ENCODE data around the gene ZNF354B.
"Not testable (repeated sequence)": the region's sequence is repeated elsewhere in the genome, so short reads cannot be mapped to it uniquely, and the experiment has no call there.

The ZNF354B gene

GRCh38 chr5:178859625-178860521 lies at the start of gene ZNF354B:
Gene ZNF354B, plus strand, starts transcription at chr5:178859953. Its CDS starts 1,095 bp downstream, at chr5:178861048.
- peak; percentile 77 for DNase-seq

GRCh38 chr5:178817506-178817905 lies 42.2 kb upstream of the ZNF354B start:
- DNase-seq = no peak

DNA sequence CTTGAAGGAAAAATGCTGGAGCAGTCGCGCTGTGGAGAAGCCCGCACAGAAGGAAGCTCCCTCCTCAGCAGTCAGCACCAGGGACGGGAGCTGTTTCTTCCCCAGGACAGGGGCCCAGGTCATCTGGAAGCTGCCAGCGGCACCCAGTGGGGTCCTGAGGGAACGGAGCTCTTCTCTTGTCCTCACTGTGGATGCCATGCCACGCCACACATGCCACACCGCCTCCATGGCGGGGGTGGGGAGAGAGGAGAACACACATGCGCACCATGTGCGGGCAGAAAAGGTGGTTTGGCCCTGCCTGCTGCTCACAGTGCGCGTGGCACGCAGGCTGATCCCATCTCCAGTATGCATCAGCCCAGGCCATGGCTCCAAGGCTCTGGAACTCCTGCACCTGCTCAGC lies 41.7 kb upstream of the ZNF354B start:
- DNase-seq = no peak

GRCh38 chr5:178820001-178820400 lies 39.8 kb upstream of the ZNF354B start:
- no peak for DNase-seq

DNA sequence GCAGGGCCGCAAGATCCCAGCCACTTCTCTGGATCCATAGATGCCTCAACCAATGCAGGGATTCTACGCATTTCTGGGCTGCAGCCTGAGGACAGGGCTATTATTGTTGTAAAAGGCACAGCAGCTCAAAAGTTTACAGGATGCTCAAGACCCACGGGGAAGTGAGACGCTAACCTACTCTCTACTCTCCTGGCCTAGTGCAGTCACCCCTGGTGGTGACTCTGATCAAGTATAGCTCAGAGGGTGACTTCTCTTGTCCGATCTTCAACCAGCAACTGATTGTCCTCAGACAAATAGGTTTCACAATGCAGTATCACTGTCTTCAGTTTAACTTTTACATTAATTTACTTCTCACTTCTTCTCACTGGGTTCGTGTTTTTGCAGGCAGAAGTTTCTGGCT lies 34.3 kb upstream of the ZNF354B start:
- no peak for DNase-seq

- no peak for DNase-seq
Observed at GRCh38 chr5:178826216-178826615, 33.5 kb upstream of the ZNF354B start.

- no peak for DNase-seq
Observed at GRCh38 chr5:178827636-178828035, 32.1 kb upstream of the ZNF354B start.

- no peak for DNase-seq
Observed at GRCh38 chr5:178831049-178831448, 28.7 kb upstream of the ZNF354B start.

DNA sequence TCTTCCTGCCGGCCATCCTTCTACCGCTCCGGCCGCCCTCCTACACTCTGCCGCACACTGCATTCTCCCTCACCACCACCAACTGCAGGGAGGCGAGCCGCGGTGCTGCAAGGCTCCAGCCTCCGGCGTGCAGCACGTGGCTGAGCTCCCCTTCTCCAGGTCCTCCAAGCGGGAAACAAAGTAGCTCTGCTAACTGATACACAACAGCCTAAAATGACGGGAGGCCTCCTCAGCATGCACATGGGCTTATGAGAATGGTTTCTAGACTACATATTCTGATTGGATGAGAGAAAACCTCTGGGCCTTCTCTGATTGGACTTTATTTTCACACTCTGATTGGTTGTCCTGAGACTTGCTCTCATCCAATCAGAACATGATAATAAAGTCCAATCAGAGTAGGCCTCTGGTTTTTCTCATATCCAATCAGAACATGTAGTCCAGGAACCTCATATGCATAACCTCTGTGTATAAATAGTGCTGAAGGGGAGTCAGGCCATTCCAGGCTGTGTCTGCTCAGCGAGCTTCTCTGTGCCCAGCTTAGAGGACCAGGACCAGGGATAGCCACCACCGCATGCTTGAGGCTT lies 27.0 kb upstream of the ZNF354B start:
- no peak for DNase-seq

GRCh38 chr5:178836628-178837027 lies 23.1 kb upstream of the ZNF354B start:
- DNase-seq = no peak

DNA sequence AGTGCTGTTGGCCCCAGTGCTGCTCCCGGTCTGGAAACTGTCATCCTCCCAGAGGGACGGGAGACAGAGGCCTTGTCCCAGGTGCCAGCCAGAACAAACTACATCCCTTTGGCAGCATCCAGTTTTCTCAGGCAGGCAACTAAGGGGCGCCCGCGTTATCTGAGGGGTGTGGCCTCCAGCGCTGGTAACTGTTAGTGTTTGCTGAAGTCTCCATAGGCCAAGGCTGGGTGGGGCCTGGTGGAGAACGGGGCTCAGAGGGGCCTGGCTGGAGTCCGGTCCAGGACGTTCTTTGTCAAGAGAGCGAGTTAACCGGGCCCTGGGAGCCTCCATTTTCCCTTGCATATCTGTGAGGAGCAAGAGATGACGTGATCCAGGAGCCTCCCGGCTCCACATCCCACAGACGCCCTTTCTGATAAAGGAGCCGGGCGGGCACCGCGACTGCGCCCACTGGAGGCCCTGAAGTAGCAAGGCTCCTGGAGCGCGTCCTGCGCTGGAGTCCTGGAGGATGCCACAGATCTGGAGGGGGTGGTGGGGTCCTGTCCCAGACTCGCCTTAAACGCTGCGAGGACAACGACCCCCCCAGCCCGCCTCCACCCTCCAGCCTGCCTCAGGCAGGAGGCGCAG lies 20.9 kb upstream of the ZNF354B start:
- not testable (repeated sequence) for DNase-seq

DNA sequence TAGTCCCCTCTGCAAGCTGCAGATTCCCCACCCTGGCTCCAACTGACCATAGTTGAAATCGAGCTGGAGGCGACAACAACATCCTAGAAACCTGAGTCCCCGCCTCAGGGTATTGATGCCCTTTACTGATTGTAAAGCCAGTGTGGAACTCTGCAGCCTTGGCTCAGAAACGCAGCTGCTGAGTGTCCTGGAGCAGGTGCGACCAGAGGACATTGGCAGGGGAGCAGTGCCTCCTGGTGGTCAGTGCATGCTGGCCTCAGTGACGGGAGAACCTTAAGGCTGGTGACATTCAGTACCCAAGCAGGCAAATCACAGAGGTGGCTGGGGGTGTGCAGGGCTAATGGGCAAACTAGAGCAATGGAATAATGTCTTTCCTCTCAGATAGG lies 20.4 kb upstream of the ZNF354B start:
- DNase-seq = no peak

DNA sequence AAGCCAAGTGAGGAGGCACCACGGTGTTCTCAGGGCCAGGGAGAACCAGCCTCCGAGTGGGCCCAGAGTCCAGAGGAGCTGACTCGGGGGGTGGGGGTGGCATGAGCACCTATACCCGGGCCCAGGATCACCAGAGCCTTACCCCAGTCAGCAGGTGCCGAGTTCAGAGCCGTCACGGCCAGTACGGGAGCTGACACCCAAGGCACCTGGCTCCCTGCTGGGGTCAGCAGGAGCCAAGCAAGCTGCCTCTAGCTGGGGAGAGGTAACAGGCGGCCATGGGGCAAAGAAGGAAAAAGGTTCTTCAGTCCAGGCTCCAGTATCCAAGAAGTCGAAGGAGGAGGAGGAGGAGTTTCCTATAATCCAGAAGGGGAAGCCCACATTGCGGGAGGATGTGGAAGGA lies 19.4 kb upstream of the ZNF354B start:
- not testable (repeated sequence) for DNase-seq

GRCh38 chr5:178849316-178849715 lies 10.4 kb upstream of the ZNF354B start:
- DNase-seq = no peak

DNA sequence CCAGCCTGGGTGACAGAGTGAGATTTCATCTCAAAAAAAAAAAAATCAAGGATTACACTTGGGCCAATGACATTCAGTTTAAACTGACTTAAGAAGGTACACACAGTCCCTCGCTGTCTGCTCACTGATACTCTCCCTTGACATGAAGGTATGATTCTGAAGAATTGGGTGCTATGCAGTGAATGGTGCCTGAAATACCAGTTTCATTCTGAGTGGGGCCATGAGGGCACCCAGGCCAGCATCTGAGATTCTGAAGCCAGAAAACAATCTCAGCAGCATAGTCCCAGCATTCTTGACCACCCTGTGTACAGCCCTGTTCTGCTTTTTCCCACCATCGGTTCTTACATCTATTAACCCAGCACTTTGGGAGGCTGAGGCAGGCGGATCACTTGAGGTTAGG lies 7.8 kb upstream of the ZNF354B start:
- no peak for DNase-seq

DNA sequence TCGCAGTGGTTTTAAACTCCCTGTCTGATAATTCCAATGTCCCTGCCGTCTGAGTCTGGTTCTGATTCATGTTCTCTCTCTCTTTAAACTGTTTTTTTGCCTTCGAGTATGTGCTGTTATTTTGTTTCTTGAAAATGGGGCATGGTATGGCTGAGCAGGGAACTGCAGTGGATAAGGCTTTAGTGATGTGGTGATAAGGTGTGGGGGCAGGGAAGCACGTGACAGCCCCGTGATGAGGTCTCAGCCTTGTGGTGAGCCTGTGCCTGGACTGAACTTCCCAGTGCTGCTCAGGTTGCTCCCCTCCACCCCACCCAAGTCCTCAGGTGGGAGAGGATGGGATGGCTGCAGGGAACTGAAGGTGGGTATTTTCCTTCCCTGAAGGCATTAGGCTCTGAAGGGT lies 5.5 kb upstream of the ZNF354B start:
- no peak for DNase-seq

GRCh38 chr5:178860615-178861014 lies 862 bp downstream of the ZNF354B start:
- not testable (repeated sequence) for DNase-seq

GRCh38 chr5:178861627-178862026 lies 1.9 kb downstream of the ZNF354B start:
- no peak for DNase-seq

GRCh38 chr5:178866946-178867345 lies 7.2 kb downstream of the ZNF354B start:
- no peak for DNase-seq

- DNase-seq = no peak
Observed at GRCh38 chr5:178869577-178869976, 9.8 kb downstream of the ZNF354B start.

DNA sequence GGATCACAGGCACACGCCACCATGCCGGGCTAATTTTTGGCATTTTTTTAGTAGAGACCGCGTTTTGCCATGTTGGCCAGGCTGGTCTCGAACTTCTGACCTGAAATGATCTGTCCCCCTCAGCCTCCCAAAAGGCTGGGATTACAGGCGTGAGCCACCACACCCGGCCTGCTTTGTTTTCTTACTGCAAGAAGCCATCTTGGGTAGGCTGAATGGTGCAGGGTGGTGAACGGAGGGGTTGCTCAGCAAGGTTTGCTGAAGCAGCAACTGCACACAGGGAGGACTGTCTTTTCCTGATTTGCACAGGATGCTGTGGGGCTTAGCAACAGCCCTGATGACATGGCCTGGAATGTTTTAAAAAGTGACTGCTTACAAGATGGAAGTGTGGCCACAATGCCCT lies 10.7 kb downstream of the ZNF354B start:
- DNase-seq = no peak

DNA sequence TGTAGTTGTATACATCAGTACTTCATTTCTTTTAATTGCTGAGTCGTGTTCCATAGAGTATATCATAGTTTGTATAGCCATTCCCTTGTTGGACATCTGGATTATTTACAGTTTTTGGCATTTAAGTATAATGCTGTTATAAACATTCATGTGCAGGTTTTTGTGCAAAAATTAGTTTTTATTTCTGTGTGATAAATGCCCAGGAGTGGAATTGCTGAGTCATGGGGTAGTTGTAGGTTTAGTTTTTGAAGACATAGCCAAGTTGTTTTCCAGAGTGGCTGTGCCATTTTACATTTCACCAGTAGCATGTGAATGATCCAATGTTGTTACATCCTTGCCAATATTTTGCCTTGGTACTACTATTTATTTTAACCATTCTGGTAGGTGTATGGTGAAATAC lies 12.5 kb downstream of the ZNF354B start:
- DNase-seq = no peak

DNA sequence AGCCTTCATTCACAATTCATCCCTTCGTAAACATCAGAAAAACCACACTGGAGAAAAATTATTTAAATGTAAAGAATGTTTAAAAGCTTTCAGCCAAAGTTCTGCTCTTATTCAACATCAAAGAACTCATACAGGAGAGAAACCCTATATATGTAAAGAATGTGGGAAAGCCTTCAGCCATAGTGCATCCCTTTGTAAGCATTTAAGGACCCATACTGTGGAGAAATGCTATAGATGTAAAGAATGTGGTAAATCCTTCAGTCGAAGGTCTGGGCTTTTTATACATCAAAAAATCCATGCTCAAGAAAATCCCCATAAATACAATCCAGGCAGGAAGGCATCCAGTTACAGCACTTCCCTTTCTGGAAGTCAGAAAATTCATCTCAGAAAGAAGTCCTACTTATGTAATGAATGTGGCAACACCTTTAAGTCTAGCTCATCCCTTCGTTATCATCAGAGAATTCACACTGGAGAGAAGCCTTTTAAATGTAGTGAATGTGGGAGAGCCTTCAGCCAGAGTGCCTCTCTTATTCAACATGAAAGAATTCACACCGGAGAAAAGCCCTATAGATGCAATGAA lies 23.5 kb downstream of the ZNF354B start:
- DNase-seq = not testable (repeated sequence)

Measured in SHP77 treated with DMSO at 0.1 percent for 48 hours (cell line).